ENCODE data around the gene LIMS1. TPM values are rescaled to one million over a fixed set of nuclear protein-coding genes. Genes with fewer than 3 reads are reported as not detected.
A peak's percentile ranks its signal among the peaks of the same experiment; 100 is the strongest.
"Not testable (repeated sequence)": the region's sequence is repeated elsewhere in the genome, so short reads cannot be mapped to it uniquely, and the experiment has no call there.

The LIMS1 gene
- total and polyA plus RNA-seq, 9 donors: 32.6 to 56.4 (median 42.9) TPM

DNA sequence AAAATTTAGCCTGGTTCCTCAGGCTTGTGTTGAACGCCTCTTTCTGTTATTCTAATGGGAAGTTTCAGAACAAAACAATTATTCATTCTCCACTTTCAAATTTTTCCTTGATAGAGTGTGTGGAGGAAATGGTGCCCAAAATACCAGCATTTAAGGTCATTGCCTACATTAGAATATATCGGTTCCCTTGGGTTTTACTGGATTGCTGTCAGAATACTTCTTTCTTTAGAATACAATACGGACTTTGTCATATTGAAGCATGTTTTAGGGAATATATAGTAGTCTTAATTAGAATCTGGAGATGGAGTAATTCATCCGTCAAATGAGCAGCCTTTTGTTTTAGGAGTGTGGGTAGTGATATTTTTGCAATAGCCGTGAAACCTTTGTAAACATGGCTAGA, 13.3 kb downstream of the LIMS1 start:
- H3K4me3 ChIP-seq (ENCODE audit: low read length): no peak overlapping the region
- WGBS (ENCODE audit: insufficient coverage): 65% methylated on average over 2 of the region's 5 CpGs
- peak overlapping the region; percentile 67 for H3K27ac ChIP-seq (ENCODE audit: low read length)
- no peak for DNase-seq
- peaks cover under 1% of the 10 kb centered on the region for H3K36me3 ChIP-seq (ENCODE audit: control insufficient read depth, insufficient read depth, low read length)
- no peaks in the 10 kb centered on the region for H3K27me3 ChIP-seq (ENCODE audit: control insufficient read depth, insufficient read depth, low read length)
- no peaks in the 10 kb centered on the region for H3K9me3 ChIP-seq (replicated peaks; ENCODE audit: control insufficient read depth, low read depth, low read length)
- peaks cover 2% of the 10 kb centered on the region for H3K4me1 ChIP-seq (ENCODE audit: control insufficient read depth, insufficient read depth, low read length)

DNA sequence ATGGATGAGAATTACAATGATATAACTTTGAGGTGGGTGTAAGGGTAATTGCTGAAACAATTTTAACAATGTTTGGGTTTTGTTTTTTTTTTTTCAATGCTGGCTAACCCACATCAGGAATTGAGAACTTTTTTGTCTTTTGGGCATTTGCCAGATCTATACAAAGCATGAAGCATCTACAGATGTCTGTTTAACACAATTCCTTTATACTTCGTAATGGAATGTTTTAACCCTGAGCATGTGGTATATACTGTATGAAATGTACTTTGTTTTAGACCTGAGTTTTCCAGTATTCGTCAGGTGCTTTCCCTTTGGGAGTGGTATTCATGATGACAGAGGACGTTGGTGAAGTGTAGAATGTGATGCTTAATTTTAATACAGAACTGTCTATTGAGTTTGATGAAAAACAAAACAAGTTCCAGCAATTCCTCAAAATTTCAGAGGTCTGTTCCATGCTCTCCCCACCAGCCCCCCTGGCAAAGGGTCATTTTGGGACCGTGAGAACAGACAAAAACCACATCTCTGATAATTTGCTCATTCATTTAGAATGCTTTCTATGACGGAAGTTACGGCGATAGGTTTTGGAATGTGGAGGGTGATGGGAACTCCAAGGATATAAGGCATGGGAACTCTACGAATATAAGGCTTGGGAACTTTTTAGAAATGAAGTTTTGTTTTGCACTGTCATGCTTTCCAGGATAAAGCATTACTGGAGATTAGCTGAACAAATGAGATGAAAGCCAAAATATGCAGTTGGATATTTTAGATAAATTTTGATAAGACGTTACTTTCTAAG, 14.1 kb downstream of the LIMS1 start:
- peak; percentile 61 for DNase-seq
- H3K4me1 ChIP-seq (ENCODE audit: control insufficient read depth, insufficient read depth, low read length): peaks cover 6% of the 10 kb centered on the region
- H3K4me3 ChIP-seq (ENCODE audit: low read length): no peak overlapping the region
- peak overlapping the region; percentile 67 for H3K27ac ChIP-seq (ENCODE audit: low read length)
- no peaks in the 10 kb centered on the region for H3K36me3 ChIP-seq (ENCODE audit: control insufficient read depth, insufficient read depth, low read length)
- 64% methylated on average over 3 of the region's 9 CpGs for WGBS (ENCODE audit: insufficient coverage)
- no peaks in the 10 kb centered on the region for H3K9me3 ChIP-seq (replicated peaks; ENCODE audit: control insufficient read depth, low read depth, low read length)
- no peaks in the 10 kb centered on the region for H3K27me3 ChIP-seq (ENCODE audit: control insufficient read depth, insufficient read depth, low read length)

DNA sequence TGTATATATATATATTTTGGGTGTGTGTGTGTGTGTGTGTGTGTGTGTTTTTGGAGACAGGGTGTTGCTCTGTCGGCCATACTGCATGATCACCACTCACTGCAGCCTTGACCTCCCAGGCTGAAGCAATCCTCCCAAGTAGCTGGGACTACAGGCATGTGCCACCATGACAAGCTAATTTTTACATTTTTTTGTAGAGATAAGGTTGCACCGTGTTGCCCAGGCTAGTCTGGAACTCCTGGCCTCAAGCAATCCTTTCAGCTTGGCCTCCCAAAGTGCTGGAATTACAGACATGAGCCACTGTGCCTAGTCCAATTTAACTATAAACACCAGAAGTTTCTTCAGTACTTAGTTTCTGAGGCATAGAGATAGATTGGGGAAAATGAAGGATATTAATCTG, 18.3 kb downstream of the LIMS1 start:
- Histone ChIP-seq H3K4me1 (ENCODE audit: control insufficient read depth, insufficient read depth, low read length) (peaks cover 9% of the 10 kb centered on the region), H3K4me3 (ENCODE audit: low read length) (no peak overlapping the region), H3K36me3 (ENCODE audit: control insufficient read depth, insufficient read depth, low read length) (no peaks in the 10 kb centered on the region), H3K27me3 (ENCODE audit: control insufficient read depth, insufficient read depth, low read length) (no peaks in the 10 kb centered on the region), H3K27ac (ENCODE audit: low read length) (no peak overlapping the region), H3K9me3 (replicated peaks; ENCODE audit: control insufficient read depth, low read depth, low read length) (no peaks in the 10 kb centered on the region)
- no peak for DNase-seq
- WGBS (ENCODE audit: insufficient coverage): no CpG with 5 or more reads among the region's 2 CpGs

DNA sequence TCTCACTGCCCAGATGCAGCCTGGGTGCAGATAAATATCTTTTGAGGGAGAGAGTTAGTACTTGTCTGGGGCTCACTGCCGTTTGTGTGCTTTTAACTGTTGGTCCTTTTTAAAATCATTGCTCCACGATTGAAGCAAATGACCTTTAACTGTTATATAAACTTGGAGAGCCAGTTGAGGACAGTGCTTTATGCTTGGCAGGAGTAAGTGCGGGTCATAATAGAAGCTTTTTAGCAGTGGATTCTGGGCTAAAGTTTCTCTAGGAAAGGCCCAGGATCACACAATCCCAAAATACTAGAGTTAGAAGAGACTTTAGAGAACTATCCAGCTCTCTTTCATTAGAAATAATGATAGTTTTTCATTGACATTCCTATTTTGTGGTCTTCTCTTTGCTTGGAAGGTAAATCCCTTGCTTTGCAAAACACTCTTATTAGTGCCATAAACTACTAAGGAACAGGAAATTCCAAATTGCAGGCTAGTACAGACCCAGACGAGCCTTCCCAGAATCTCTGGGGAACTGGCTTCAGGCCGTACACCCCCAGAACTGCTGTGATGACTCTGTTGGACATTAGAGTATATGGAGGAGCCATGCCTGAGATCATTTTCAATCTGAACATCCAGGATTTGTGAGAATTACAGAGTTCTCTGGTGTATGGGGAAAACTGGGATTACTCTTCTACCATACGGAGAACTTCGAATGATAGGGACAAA, 19.1 kb downstream of the LIMS1 start:
- H3K4me3 ChIP-seq (ENCODE audit: low read length): no peak overlapping the region
- H3K27ac ChIP-seq (ENCODE audit: low read length): peak overlapping the region; percentile 63
- H3K9me3 ChIP-seq (replicated peaks; ENCODE audit: control insufficient read depth, low read depth, low read length): no peaks in the 10 kb centered on the region
- H3K27me3 ChIP-seq (ENCODE audit: control insufficient read depth, insufficient read depth, low read length): no peaks in the 10 kb centered on the region
- WGBS (ENCODE audit: insufficient coverage): no CpG with 5 or more reads among the region's 7 CpGs
- H3K4me1 ChIP-seq (ENCODE audit: control insufficient read depth, insufficient read depth, low read length): peaks cover 9% of the 10 kb centered on the region
- no peaks in the 10 kb centered on the region for H3K36me3 ChIP-seq (ENCODE audit: control insufficient read depth, insufficient read depth, low read length)
- peak; percentile 58 for DNase-seq

DNA sequence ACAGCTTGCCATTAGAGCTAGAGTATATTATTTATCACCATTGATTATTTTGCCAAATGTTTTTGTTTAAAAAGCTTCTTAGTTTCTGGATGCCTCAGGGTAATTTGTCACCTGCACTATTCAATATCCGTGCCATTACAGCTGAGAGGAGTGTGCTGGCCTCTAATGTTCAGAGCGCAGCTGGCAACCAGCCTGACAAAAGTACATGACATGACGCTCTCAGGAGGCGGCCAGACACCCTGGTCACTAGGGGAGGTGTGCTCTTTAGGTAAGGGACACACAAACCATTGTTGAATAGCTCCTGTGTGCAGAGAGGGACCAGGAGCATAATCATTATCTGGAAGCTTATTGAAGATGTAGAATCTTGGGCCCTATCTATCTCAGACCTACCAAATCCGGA, 20.3 kb downstream of the LIMS1 start:
- H3K36me3 ChIP-seq (ENCODE audit: control insufficient read depth, insufficient read depth, low read length): no peaks in the 10 kb centered on the region
- H3K4me1 ChIP-seq (ENCODE audit: control insufficient read depth, insufficient read depth, low read length): peaks cover 6% of the 10 kb centered on the region
- H3K4me3 ChIP-seq (ENCODE audit: low read length): no peak overlapping the region
- H3K27ac ChIP-seq (ENCODE audit: low read length): no peak overlapping the region
- WGBS (ENCODE audit: insufficient coverage): 70% methylated on average over 2 of the region's 5 CpGs
- no peaks in the 10 kb centered on the region for H3K27me3 ChIP-seq (ENCODE audit: control insufficient read depth, insufficient read depth, low read length)
- DNase-seq: no peak
- H3K9me3 ChIP-seq (replicated peaks; ENCODE audit: control insufficient read depth, low read depth, low read length): no peaks in the 10 kb centered on the region

DNA sequence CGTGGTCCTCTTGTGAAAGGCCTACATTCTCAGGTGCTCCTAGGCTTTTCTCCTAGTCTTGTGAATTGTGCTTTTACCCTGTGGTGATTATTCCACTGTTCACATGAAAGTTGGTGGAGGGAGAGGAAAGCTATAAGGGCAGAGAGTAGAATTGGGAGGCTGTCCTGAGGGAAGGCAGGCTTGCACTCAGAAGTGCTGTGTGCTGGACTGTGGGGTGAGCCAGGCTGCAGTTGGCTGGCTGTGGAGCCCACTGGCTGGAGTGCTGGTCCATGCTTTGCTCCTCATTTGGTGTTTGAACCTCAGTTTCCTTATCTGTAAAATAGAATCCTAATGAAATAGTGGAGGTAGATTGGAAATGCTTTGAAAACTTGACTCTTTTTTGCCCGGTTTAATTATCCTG, 21.3 kb downstream of the LIMS1 start:
- Histone ChIP-seq H3K27me3 (ENCODE audit: control insufficient read depth, insufficient read depth, low read length) (no peaks in the 10 kb centered on the region), H3K27ac (ENCODE audit: low read length) (no peak overlapping the region), H3K4me1 (ENCODE audit: control insufficient read depth, insufficient read depth, low read length) (peaks cover 11% of the 10 kb centered on the region), H3K9me3 (replicated peaks; ENCODE audit: control insufficient read depth, low read depth, low read length) (no peaks in the 10 kb centered on the region), H3K36me3 (ENCODE audit: control insufficient read depth, insufficient read depth, low read length) (no peaks in the 10 kb centered on the region), H3K4me3 (ENCODE audit: low read length) (no peak overlapping the region)
- WGBS (ENCODE audit: insufficient coverage): 83% methylated on average over 1 of the region's 2 CpGs
- DNase-seq: no peak

DNA sequence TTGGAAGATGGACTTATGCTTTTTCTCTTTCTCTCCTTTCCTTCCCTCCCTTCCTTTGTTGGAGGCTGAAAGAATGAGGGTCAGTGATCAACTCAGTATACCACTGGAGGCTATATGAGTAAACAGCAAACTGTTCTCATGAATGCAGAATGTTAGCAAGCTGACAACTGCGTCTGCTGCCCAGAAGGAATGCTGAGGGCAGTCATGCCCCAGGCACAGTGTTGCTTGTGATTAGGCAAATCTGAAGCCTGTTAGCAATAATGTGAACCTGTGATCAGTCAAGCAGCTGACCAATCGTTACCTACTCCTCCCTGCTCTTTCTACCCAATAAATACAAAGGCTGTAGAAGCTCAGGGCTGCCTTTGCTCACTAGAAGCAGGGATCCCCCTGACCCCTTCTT, 22.3 kb downstream of the LIMS1 start:
- H3K27me3 ChIP-seq (ENCODE audit: control insufficient read depth, insufficient read depth, low read length); H3K27ac ChIP-seq (ENCODE audit: low read length); H3K36me3 ChIP-seq (ENCODE audit: control insufficient read depth, insufficient read depth, low read length); DNase-seq; H3K9me3 ChIP-seq (replicated peaks; ENCODE audit: control insufficient read depth, low read depth, low read length); H3K4me3 ChIP-seq (ENCODE audit: low read length): not testable (repeated sequence)
- H3K4me1 ChIP-seq (ENCODE audit: control insufficient read depth, insufficient read depth, low read length): peaks cover 11% of the 10 kb centered on the region
- 50% methylated on average over 1 of the region's 2 CpGs for WGBS (ENCODE audit: insufficient coverage)

DNA sequence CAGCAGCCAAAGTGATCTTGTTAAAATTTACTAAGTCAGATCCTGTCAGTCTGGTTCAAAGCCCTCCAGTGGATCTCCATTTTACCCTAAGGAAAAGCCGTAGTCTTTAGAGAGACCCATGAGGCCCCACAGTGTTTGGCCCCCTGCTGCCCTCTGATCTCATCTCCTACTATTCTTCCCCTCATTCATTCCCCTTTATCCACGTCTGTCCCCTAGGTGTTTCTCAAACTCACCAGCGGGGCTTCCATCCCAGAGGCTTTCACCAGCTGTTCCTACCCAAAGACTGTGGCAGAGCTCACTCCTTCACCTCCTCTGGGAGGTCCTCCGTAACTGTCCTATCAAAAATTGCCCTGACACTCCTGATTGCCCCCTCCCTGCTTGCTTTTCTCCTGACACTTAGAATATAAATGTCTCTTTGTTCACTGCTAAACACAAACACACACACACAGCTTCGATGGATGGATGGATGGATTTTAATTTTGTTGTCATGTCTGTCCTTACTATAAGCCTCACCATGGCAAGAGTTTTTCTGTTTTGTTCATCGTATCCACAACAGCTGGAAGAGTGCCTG, 26.1 kb downstream of the LIMS1 start:
- Histone ChIP-seq H3K4me1 (ENCODE audit: control insufficient read depth, insufficient read depth, low read length) (peaks cover 4% of the 10 kb centered on the region), H3K36me3 (ENCODE audit: control insufficient read depth, insufficient read depth, low read length) (no peaks in the 10 kb centered on the region), H3K9me3 (replicated peaks; ENCODE audit: control insufficient read depth, low read depth, low read length) (peaks cover 6% of the 10 kb centered on the region), H3K4me3 (ENCODE audit: low read length) (no peak overlapping the region), H3K27ac (ENCODE audit: low read length) (no peak overlapping the region), H3K27me3 (ENCODE audit: control insufficient read depth, insufficient read depth, low read length) (no peaks in the 10 kb centered on the region)
- DNase-seq: no peak
- 55% methylated on average over 3 of the region's 6 CpGs for WGBS (ENCODE audit: insufficient coverage)

DNA sequence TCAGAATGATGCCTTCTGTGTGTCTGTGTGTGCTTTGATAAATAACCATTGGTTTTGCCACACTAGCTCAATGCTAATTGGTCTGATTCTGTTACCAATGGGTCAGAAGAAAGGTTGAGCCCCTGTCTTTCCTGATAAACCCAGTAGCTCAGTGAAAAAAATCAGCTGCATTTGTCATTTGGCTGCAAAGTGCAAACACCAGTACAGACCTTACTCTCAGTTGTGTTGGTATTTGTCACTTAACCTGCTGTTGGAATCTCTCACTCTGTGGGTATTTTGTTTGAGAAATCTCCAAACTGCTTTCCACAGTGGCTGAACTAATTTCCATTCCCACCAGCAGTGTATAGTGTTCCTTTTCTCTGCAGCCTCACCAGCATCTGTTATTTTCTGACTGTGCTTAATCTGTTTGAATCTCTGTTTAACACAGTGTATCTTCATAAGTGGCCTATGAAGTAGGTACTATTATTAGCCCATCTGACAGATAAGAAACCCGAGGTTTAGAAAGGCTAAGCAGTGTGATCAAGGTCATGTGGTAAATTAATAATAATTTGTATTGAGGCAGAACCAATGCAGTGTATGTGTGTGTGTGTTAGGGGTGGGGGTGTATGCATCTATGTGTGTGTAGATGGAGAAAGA, 26.7 kb downstream of the LIMS1 start:
- no peak overlapping the region for H3K27ac ChIP-seq (ENCODE audit: low read length)
- WGBS (ENCODE audit: insufficient coverage): no CpG with 5 or more reads among the region's 1 CpG
- H3K27me3 ChIP-seq (ENCODE audit: control insufficient read depth, insufficient read depth, low read length): no peaks in the 10 kb centered on the region
- DNase-seq: no peak
- H3K4me3 ChIP-seq (ENCODE audit: low read length): no peak overlapping the region
- peaks cover 6% of the 10 kb centered on the region for H3K9me3 ChIP-seq (replicated peaks; ENCODE audit: control insufficient read depth, low read depth, low read length)
- H3K4me1 ChIP-seq (ENCODE audit: control insufficient read depth, insufficient read depth, low read length): peaks cover 7% of the 10 kb centered on the region
- H3K36me3 ChIP-seq (ENCODE audit: control insufficient read depth, insufficient read depth, low read length): no peaks in the 10 kb centered on the region

DNA sequence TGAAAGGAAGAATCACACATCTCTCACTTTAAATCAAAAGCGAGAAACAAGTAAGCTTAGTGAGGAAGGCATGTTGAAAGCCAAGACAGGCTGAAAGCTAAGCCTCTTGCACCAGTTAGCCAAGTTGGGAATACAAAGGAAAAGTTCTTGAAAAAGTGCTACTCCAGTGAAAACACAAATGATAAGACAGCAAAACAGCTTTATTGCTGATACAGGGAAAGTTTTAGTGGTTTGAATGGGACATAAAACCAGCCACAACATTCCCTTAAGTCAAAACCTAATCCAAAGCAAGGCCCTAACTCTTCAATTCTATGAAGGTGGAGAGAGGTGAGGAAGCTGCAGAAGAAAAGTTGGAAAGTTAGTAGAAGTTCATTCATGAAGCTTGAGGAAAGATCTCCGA, 28.0 kb downstream of the LIMS1 start:
- Histone ChIP-seq H3K27ac (ENCODE audit: low read length) (no peak overlapping the region), H3K4me1 (ENCODE audit: control insufficient read depth, insufficient read depth, low read length) (peaks cover 7% of the 10 kb centered on the region), H3K27me3 (ENCODE audit: control insufficient read depth, insufficient read depth, low read length) (no peaks in the 10 kb centered on the region), H3K36me3 (ENCODE audit: control insufficient read depth, insufficient read depth, low read length) (no peaks in the 10 kb centered on the region), H3K4me3 (ENCODE audit: low read length) (no peak overlapping the region), H3K9me3 (replicated peaks; ENCODE audit: control insufficient read depth, low read depth, low read length) (peaks cover 6% of the 10 kb centered on the region)
- DNase-seq: no peak
- WGBS (ENCODE audit: insufficient coverage): 100% methylated on average over 1 of the region's 2 CpGs

Measured in muscle of leg (tissue), 11 donors.